SW 1271 (cell line): ENCODE data around the gene SLC25A25.
A peak's percentile ranks its signal among the peaks of the same experiment; 100 is the strongest.

Source experiments
- DNase-seq, 2 experiments: peaks; one replicate each; lab custom pipeline; 2025; lab: John Stamatoyannopoulos, UW

SLC25A25 gene

DNA sequence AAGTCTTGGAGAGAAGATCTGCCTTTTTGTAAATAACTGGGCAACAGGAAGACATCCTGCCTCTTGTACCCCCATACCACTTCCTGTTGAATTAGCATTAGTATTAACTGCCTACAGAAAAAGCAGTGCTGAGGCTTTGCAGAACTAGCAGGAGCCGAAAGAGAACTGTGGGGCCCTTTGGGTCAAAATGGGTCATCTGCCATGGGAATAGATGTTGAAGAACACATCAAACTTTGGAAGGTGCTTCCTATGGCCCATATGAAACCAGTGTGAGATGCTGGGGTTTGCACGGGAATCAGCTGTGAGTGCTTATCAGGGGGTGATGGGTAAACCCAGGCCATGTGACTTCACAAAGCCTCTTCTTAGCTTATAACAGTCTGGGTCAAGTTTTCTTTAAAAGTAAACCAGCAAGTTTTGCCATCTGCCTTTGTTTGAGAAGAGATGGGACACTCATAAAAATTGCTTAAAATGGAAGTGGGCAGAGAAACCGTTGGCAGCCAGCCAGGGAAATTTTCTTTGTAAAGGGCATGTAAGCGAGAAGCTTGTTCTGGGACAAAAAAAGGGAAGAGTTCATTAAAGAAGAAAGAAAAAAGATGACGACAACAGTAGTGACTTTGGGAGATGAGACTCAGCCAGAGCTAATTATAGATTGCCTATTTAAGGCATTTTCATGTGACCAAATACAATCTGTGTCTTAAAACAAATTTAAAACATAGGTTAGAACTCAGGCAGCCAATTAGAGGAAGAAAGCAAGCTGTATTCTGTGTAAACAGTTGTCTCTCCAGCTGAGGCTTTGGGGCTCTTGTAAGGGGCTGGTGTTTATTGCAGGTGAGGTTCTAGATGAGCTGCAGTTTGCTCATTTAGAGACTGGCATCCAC is 4.4 kb downstream of the SLC25A25 start:
- no peak for DNase-seq

DNA sequence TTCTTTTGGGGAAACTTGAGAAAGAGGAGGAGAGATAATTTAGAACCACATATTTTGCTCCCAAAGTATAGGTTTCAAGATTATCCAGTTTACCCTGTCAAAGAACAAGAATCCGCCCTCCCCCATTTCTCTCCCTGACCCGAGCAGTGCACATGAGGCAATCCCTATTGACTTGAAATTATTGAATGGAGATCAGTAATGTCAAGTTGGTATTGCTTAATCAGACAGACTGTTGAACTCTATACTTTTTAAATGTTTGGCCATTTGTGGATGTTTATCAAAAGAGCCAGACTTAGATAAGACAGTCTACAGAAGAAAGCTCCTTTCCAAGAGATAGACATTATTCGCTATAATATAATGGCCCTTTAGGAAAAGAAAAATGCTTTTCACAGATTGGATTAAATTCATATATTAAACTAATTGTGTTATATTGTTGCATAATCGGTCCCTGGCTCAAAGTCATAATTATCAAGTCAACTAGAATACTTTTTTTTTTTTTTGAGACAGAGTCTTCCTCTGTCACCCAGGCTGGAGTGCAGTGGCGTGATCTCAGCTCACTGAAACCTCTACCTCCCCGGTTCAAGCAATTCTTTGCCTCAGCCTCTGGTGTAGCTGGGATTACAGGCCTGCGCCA is 5.3 kb downstream of the SLC25A25 start:
- no peak for DNase-seq

DNA sequence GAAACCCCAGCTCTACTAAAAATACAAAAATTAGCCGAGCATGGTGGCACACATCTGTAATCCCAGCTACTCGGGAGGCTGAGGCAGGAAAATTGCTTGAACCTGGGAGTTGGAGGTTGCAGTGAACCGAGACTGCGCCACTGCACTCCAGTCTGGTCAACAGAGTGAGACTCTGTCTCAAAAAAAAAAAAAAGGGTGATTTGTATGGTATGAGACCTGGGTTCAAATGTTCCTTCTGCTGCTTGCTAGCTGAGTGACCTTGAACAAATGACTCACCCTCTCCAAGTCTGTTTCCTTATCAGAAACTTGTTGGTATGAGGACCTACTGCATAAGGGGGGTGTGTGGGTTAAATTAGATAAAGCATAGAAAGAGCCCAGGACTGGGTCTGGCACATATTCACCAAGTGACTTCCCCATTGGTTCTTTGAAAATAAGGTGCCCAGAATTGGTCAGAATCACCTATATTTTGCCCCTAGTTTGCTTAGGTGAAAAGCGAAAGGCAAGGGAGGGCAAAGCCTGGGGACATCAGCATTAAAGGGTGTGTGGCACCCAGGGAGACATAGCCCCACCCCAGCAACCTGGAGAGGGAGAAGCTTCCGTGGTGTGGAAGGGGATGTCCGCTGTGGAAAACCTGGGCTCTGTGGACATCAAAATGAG is 9.9 kb downstream of the SLC25A25 start:
- DNase-seq: no peak

DNA sequence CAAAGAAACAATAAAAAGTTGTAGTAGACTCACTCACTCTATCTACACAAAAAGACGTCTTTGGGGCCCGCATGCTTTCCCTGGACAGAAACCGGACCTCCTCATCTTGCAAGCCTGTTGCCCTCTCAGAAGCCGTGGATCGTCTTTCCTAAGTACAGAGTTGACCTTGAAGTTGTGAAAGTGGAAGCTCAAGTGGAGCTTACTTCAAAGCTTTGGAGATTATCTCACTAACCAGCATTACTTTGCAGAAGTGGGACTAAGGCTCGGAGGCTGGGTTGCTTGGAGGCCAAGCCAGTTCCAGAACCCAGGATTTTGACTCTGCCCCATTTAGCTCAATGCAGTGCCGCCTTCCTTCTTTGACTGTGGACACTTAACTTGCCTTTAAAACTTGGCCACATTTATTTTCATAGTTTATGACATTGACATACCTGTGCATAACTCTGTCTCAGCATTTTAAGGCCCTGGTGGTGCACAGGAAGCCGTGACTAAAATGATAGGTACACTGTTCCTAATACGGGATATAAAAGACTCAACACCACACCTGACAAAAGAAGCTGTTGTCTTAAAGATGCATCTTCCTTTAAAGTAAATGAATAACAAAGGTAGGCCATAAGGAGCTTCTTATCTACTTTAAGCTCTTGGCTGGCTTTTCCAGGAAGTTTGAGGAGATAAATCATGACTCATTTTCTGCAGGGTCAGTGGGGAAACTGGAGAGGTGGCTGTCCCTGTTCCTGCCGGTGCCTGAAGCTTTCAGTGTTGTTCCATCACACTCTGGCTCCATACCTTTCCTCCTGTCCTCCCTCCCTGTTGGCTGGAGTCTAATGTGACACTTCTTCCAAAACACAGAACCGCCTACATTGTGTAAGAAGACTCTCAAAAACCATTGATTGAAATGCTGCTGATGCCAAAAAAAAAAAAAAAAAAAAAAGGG is 10.7 kb downstream of the SLC25A25 start:
- DNase-seq: peak in 1 of 2 experiments; percentile 67

DNA sequence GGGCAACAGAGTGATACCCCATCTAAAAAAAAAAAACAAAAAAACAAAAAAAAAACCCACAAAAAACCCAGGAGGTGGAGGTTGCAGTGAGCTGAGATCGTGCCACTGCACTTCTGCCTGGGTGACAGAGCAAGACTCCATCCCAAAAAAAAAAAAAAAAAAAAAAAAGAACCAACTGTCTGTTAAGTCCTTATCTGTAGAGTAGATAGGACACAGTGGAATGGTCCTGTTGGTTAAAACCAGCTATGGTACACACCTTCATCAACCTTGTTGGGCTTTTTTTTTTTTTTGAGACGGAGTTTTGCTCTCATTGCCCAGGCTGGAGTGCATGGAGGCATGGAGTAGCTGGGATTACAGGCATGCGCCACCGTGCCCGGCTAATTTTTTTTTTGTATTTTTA is 12.2 kb downstream of the SLC25A25 start:
- no peak for DNase-seq

DNA sequence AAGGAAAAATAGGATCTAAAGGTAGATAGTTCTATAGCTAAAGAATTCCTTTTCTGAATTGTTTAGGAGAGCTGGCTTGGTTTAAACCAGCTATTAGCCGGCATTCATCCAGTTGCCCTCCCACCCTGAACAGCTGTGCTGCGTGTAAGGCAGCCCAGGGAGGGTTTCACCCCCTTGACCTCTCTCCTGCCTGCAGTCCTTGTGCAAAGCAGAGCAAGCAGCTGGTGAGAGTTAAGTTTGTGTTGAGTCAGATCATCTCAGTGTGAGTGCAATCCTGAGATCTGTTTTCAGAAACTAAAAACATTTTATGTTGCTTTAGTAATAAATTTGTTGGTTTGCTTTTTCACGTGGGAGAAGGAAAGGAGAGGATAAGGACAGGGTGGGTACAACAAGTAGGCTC is 13.0 kb downstream of the SLC25A25 start:
- no peak for DNase-seq

DNA sequence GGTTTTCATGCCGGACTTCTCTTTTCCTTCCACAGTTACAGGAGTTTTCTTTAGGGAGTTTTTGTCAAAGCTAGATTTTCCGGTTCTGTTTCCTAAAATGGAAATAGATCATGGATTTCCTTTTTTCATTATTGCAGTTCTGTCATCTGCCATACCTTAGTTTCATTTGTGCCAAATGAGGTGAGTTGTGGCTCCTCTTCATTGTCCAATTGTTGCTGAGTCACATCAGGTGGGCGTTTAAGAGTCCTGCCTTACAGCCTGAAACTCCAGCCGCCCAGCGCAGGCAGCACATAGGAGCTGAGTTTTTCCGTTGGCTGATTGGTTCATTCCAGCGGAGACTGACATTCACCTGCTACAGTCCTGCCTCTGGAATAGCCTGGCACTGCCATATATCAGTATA is 14.1 kb downstream of the SLC25A25 start:
- DNase-seq: no peak

DNA sequence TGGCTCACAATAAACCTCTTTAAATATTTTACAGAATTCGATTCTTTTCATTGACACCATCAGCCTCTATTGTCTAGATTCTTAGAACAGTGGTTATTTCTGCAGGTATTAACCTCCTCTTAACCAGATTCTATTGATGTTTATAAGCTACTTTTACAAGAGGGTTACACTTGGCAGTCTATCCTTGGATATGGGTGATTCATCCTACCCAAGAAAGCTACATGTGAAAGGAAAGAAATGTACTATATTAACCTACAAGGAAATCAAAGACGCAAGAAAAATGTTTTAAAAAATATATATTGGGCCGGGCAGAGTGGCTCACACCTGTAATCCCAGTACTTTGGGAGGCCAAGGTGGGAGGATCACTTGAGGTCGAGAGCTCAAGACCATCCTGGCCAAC is 16.7 kb downstream of the SLC25A25 start:
- no peak for DNase-seq

DNA sequence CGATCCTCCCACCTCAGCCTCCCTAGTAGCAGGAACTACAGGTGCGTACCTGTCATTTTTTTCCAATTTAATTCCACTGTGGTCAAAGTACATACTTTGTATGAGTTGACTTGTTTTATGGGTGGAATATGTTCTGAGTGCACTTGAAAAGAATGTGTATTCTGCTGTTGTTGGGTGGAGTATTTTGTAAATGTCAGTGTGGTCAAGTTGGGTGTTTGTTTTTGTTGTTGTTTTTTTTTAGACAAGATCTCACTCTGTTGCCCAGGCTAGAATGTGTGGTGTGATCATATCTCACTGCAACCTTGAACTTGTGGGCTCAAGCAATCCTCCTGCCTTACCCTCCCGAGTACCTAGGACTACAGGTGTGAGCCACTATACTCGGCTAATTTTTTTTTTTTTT is 17.9 kb downstream of the SLC25A25 start:
- no peak for DNase-seq

DNA sequence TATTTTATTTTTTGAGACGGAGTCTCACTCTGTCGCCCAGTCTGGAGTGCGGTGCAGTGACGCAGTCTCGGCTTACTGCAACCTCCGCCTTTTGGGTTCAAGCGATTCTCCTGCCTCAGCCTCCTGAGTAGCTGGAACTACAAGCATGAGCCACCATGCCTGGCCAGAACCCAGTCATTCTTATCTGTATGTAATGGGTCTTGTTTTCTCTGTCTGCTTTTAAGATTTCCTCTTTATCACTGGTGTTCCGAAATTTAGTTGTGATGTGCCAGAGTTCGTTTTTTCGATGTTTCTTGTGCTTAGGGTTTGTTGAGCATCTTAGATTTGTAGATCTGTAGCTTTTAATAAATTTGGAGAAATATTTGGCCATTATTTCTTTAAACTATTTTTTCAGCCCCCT is 19.2 kb downstream of the SLC25A25 start:
- DNase-seq: no peak

DNA sequence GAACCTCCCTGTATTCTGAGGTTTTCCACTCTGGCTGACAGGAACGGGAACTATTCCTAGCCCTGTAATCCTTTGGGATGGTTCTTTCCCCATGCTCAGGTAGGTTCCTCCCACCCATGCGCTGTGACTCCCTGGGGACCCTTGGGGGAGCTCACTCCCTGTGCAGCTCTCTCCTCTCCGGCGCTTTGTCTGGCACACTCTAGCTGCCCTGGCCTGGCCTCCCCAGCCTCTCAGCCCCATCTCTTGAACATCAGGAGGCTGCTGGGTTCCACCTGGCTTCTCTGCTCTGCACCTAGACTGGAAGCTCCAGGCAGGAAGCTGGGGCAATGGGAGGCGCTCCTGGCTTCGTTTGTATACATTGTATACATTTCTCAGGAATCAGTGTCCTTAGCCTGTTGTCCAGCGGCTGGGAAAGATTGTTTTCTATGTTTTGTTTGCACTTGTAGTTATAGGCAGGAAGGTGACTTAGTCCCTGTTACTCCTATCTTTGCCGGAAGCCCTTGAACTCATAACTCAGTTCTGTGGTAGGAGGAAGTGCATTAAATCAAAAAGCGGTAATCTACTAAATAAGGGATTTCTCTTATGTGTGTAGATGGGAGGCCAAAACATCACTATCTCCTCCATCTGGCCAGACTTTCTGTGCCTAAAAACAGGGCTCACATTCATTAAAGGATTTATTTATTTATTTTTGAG is 20.4 kb downstream of the SLC25A25 start:
- DNase-seq: no peak

DNA sequence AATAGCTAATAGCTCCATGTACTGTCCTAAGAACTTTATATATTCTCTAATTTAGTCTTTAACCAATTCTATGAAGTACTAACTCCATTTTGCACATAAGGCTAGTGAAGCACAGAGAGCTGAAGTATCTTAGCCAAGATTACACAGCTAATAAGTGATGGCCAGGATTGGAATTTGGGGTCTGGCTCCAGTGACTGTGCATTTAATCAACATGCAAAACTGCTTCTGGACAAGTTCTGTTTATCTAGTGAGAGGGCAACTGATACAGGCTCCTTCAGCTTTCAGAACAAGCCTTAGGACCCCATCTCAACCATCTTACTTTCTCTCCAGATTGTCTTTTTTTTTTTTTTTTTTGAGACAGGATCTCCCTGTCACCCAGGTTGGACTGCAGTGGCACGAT is 21.3 kb downstream of the SLC25A25 start:
- no peak for DNase-seq

DNA sequence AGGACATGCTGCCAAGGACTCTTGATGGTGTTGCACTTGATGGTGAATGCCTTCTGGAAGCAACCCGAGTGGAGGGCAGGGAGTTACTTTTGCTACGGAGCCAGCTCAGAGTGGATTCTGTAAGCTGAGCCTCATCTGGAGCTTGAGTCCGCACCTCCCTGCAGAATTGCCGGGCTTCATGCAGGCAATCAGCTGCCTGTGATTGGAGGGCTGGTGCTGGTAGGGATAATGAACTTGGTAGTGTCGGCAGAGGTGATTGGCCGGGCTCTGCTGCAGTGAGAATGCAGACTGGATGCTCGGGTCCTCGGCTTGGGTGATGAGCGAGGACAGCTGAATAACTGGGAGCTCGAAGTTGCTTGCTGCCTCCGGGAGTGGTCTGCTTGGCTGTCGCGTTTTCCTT is 23.1 kb downstream of the SLC25A25 start:
- no peak for DNase-seq

DNA sequence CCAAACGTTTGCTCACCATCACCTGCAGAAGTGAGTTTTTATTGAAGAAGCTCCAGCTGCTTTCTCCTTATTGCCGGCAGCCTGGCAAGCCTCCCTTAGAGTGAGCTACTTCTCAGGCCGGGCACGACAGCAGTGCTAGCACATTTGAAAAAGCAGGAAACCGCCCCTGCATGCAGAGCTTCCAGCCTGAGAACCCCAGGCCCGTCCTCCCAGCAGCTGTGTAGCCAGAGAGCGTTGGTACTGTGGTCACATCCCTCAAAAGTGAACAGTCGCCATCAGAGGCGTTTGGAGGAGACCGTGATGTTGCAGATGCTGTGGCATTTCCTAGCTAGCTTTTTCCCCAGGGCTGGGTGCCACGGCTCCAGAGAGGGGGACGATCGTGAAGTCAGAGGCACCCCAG is 23.5 kb downstream of the SLC25A25 start:
- DNase-seq: no peak

DNA sequence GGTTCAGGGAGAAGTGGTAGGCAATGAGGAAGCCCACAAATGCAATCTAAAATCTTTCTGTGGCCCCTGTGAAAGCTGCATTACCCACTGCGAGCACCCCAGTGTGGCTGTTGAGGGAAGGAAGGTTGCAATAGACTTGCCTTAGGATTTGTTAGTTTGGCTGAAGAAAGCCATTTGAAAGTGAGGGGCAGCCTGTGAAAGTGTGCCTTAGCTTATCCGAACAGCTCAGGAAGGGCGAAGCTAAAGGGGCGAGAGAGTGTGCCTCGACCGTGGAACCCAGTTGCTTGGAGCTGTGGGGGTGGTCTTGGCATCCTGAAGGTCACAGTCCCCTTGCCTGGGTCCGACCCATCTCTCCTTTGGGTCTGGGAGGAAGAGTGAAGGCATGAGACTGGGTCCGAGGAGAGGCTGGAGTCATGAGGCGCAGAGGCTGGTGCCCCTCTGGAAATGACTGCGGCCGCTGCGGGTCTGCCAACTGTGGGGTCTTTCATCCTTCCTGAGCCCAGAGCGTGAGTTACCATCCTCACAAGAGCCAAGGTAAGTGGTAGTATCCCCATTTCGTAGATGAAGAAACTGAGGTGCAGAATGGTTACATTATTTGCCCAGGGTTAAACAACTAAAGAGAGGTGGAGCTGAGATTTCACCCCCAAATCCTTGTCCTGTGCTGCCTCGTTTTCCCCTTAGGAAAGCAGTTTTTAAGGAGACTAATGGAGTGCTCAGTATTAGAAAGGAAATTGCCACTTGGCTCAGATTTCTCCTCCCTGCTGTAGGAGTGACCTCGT is 24.4 kb downstream of the SLC25A25 start:
- DNase-seq: no peak

DNA sequence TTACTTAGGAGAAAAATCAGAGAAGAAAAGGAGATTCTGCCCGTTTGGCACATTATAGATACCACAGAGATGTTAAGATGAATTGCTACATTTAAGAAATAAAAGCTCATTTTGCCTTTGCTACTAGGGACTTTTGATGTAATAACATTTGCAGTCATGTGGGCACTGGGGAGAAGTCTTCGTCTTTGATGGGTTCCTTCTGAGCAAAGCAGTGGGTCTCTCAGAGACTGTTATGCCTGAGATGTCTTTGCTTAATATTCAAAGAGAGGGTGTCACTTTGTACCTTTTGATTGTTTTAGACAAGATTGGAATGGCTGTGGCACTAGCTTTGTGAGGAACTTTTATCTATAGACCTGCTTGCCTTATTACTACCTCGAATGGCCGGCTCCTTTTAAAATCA is 25.0 kb downstream of the SLC25A25 start:
- DNase-seq: no peak

DNA sequence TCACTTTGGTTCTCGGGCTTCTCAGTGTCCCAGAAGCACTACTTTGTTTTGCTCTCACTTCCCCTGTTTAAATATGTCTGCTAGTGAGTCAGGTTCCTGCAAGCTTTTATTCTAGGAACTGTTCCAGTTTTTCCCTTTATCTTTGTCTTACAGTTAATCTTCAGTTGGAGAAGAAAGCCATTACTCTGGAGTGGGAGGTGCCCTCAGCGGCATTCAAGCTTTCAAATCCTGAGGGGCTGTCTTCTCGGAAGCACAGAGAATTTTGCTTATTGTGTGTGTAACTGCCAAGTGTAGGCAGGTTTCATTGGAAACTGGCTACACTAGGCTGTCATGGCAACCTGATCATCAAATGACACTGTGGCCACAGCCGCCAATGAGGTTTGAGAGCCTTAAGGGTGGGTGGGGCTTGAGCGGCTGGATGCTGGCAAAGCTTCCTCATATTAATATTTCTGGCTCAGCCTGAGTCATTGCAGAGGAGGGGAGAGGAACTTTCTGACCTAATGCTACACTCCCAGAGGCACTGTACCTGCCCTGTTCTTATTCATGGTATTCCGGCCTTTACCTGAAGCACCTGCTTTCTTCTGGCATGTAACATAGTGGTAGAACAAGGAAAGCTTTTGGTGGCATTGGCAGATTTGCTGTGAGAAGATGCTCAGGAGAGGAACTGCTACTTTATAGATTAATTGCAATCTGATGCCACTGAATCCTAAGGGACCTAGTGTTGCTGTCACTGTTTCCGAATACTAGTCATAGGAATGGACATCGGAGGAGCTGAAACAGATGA is 26.3 kb downstream of the SLC25A25 start:
- peak; percentile 56 to 85 for DNase-seq

DNA sequence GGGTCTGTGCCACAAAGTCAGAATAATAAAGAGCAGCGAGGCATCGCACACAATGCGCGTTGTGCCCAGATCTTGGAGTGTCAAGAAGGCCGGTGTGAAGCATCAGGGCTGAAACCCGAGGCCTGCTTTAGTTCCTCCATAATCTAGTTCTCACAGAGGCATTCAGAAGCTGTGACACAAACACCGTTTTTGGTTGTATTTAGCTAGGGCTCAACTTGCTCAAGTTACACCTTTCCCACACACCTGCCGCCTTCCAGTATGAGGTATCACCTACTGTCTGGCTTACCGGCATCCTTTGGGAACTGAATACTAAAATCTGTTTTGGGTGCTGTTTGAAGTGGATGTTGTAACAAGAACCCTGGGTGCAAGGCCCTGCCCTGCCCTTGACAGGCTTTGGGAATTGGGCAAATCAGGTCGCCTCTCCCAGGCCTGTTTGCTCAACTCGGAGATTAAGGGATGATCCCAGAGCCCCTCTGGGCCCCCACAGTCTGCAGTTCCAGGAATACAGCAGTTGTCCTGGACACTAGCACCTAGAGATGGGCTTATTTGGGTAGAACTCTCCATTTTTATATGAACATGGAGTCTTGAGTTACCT is 27.0 kb downstream of the SLC25A25 start:
- DNase-seq: no peak
